Dedifferentiated amniotic fluid mesenchymal stem cell (primary cell): ENCODE data around the gene MAGEA1.
"Not testable (repeated sequence)": the region's sequence is repeated elsewhere in the genome, so short reads cannot be mapped to it uniquely, and the experiment has no call there.

ENCODE experiments used
- DNase-seq: peaks from one replicate; pipeline ENCODE4 v3.0.0-alpha.2; 2016; ENCODE audit errors: extremely low spot score

MAGEA1 gene, protein sequence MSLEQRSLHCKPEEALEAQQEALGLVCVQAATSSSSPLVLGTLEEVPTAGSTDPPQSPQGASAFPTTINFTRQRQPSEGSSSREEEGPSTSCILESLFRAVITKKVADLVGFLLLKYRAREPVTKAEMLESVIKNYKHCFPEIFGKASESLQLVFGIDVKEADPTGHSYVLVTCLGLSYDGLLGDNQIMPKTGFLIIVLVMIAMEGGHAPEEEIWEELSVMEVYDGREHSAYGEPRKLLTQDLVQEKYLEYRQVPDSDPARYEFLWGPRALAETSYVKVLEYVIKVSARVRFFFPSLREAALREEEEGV

DNA sequence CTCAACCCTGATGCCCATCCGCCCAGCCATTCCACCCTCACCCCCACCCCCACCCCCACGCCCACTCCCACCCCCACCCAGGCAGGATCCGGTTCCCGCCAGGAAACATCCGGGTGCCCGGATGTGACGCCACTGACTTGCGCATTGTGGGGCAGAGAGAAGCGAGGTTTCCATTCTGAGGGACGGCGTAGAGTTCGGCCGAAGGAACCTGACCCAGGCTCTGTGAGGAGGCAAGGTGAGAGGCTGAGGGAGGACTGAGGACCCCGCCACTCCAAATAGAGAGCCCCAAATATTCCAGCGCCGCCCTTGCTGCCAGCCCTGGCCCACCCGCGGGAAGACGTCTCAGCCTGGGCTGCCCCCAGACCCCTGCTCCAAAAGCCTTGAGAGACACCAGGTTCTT, at the start of gene MAGEA1:
Gene MAGEA1 (plus strand): TSS at position 154 of the 400 bp plus-strand sequence. CDS start 3,106 bp downstream, outside the sequence.
- DNase-seq = no peak

DNA sequence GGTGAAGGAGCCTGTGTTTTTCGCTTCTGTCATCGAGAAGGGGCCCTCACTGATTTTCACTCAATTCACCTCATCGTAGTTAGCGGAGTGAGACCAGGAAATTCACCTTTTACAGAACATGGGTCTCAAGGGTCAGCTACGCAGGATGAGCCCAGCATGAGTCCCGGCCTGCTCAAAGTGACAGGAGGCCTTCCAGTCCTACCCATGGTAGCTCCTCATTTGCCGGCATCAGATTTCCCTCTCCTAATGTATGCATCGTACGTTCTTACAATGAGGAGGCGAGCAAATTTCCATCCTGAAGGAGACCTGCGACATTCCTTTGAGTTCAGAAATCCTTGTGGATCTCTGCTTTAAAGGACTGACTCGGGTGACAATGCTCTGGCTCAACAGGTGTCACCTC, 46.2 kb upstream of the MAGEA1 start:
- DNase-seq = not testable (repeated sequence)

DNA sequence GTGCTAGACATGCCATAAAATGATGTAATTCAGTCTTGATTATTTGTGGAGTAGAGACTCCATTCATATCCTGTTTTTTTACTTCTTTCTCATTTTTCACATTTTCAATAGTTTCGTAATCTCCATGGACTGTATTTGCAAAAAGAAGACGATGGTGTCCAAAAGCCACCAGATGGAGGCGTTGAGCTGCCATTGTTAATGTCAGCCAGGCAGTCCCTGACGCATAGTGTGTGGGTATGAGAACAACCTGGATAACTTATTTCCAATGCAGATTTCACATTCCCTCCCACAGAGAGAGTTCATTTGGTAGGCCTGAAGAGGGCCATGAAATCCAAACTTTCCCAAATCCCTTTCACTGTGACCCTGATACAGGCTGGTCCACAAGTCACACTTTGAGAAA, 40.0 kb upstream of the MAGEA1 start:
- DNase-seq = not testable (repeated sequence)

GRCh38 chrX:153146288-153146687, 32.8 kb upstream of the MAGEA1 start:
- not testable (repeated sequence) for DNase-seq

DNA sequence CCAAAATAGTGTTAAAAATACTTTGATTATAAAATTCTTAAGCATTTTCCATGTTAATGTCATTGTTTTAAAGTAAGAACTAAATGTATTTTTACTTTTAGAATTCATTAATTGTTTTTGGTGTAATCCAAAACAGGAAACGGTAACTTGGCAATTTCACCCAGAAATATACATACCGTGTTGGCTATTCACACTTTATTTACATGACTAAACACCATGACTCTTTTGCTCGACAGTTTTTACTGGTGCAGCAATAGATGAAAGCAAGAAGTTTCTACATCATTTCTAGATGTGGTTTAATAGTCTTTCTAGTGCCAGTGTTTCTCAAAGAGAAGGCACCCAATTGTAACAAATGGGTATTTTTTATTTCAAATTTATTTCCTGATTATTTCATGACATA, 25.6 kb upstream of the MAGEA1 start:
- DNase-seq = no peak

GRCh38 chrX:153157450-153157849, 21.6 kb upstream of the MAGEA1 start:
- no peak for DNase-seq

- no peak for DNase-seq
Measured at GRCh38 chrX:153158319-153158718, 20.8 kb upstream of the MAGEA1 start.

DNA sequence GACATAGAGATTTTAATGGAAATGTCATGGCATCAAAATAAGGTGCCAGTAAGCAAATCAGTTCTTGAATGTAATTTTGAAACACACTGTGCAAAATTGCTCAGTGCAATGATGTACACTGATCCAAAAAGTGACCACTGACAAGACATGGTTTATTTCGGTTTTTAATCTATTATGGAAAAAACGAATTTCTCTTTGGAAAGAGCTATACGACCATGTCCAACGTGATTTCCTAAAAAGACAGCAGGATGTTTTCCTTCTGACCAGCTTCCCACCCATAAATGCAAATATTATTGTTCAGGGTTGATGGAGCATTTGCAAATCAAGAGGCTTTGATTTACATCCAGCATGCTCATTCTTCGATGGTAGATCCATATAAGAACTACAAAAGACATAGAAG, 17.1 kb upstream of the MAGEA1 start:
- no peak for DNase-seq

DNA sequence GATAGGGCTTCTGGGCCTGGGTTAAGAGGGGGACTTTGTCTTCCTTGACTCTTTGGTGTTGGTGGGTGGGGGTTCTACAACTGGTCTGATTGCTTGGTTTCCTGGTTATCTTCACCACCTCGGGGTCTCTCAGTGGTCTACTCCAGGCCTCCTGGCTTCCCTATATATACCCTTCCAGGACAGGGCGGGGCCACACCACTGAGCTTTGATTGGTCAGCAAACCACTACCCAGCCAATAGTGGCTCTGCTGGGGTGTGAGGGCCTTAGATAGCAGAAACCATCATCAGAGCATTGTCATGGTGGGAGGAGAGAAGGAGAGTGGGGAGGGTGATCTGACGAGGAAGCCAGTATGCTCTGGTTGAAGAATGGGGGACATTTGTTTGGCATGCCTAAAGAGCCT, 14.4 kb upstream of the MAGEA1 start:
- DNase-seq = no peak

- DNase-seq = not testable (repeated sequence)
Measured at GRCh38 chrX:153168423-153168822, 10.7 kb upstream of the MAGEA1 start.

- DNase-seq = no peak
Measured at GRCh38 chrX:153181822-153182221, 2.7 kb downstream of the MAGEA1 start.

DNA sequence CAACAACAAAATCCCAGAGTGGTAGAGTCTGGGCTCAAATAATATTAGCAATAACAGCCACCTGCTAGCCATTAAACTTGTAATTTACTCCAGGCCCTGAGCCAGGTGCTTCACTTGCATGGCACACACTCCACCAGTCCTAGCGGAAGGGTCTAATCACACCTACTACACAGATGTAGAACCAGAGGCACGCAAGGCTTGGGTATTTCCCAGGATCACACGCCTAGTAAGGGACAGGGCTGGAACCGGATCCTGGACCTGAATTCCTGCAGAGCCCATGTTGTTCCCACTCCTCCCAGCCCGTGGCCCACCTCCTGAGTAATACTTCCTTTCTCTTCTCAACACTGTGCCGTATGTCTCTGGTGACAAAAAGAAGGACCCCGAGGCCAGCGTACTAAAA, 5.7 kb downstream of the MAGEA1 start:
- DNase-seq = no peak

GRCh38 chrX:153190381-153190780, 11.3 kb downstream of the MAGEA1 start:
- DNase-seq = no peak

DNA sequence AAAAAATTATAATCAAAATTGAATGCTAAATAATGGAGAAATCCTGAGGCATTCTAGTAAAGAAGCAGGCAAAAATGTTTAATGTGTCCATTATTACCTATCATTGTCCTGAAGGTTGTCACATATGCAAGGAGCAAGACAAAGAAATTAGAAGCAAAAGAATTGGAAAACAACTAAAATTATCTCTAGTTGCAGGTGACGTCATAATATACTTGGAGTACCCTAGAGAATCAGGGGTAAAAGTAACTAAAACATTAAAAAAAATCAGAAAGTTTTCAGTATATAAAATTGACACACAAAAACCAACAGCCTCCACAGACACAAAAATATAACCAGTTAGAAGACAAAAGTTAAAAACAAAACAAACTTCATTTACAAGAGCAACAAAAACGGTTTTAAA, 21.4 kb downstream of the MAGEA1 start:
- DNase-seq = no peak

DNA sequence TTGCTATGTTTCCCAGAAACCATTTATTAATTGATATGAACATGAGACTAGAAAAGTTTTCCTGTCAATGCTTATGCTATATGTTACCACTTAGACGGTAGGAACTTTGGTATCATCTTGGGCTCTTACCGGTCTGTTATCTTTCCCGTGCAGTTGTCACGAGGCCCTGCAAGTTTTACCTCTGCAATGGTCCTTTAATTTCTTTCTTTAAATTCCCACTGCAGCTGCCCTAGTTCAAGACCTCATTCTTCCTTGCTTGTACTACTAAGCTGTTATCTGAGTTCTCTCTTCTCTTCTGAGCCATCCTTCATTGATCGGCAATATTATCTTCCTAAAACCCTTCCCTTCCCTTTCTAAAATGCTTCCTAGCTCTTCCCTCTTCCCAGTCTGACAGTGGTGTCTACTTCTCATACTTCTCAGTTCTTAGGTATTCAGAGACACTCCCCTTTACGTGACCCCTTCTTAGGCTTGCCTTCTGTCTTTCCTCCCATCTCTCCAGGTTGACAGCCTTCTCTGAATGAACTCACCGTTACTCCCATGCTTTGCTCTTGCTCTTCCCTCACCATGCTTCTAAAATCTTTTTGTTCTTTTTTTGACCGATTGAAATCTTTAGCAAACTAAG, 27.5 kb downstream of the MAGEA1 start:
- no peak for DNase-seq

DNA sequence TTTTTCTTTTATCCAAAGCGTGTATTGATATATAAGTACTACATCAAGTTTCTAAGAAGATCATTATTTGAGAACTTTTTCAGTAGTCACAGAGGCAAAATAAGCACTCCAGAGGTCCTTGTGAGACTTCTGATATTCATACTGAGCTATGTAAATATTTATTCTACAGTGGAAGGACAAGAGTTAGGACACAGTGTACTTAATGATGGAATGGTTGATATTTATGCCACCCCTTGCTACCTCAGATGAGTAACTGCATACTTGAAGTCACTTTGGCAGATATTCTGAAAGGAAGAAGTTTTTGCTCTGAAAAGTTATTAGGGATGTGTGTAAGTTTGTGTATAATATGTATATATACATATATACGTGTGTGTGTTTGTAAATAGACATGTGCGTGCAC, 30.3 kb downstream of the MAGEA1 start:
- no peak for DNase-seq

DNA sequence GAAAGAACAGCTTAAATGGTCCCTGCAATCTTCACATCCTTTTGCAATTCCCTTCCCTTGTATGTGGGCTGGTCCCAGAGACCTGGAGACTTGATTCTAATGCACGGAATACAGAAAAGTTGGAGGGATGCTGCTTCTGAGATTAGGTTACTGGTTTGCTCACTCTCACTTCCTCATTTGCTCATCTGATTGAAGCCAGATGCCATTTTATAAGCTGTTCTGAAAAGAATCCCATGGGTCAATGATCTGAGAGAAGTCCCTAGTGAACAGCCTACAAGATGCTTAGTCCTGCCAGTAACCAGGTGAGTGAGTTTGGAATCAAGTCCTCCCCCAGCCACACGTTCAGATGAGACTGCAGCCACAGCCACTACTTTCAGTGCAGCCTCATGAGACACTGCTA, 35.9 kb downstream of the MAGEA1 start:
- DNase-seq = no peak

- DNase-seq = no peak
Measured at GRCh38 chrX:153216926-153217325, 37.8 kb downstream of the MAGEA1 start.

DNA sequence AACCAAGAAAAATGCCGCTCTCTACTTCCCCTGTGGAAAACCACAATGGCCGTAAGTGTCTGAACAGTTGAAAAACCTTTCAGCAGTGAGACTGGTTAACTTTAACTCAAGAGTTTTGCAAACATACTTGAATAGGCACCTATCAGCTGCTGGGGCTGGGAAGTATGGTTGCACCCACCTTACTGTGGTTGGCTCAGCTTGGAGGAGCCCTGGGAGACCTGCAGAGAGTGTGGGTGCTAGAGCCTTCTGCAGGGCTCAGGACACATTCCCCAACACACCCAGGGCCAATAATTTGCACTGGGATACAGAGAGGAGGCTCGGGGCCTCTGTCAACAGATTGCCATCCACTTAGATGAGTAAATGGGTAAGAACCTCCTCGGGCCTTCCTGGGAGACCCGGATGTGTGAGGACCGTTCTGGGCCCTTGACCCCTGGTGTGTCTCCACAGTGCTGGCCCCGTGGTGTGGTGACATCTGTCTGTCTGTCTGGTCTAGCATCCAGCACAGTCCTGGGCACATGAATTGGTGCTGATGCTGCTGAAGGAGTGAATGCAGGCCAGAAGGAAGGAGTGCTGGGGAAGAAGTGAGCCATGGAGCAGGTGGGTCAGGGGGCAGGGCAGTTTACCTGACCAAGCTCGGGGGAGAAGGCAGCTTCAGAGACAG, 46.5 kb downstream of the MAGEA1 start:
- DNase-seq = no peak

DNA sequence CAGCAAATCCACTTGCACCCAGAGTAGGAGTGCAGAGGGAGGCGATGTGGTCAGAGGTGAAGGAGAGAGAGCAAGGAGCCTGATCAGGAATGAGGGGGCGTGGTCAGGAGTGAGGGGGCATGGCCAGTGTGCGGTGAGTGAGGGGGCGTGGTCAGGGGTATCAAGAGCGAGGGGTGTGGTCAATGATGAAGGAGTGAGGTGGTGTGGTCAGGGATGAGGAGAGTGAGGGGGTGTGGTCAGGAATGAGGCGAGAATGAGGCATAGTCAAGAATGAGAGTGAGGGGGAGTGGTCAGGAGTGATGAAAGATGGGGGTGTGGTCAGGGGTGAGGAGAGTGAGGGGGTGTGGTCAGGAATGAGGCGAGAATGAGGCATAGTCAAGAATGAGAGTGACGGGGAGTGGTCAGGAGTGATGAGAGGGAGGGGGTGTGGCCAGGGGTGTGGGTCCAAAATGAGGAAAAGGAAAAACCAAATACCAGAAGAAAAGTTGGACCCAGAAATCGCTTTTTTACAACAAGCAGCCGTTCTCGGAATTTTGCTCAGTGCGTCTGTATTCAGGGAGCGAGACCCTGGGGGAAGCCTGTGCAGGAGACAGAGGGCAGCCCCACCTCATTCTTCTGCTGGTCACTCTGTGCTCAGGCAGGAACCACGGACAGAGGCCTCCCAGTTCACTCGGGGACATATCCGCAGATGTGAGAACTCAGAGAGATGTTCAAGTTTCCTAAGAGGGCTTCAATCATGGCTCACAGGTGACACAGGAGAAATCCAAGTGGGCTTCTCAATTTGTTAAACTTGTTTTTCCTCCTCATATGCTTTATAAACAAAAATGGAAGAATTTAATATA, 47.5 kb downstream of the MAGEA1 start:
- no peak for DNase-seq
